Stimulated activated CD8-positive, alpha-beta memory T cell treated with anti-CD3 and anti-CD28 coated beads, Interleukin-4, amount 100 ng/mL, for 4 hours (primary cell): ENCODE data around the gene ATP9B.
"Not testable (repeated sequence)": the region's sequence is repeated elsewhere in the genome, so short reads cannot be mapped to it uniquely, and the experiment has no call there.

ENCODE experiments used
- DNase-seq, 2 donors: peaks; one replicate each; pipeline ENCODE4 v3.0.0-alpha.2; 2020; ENCODE audit warnings: low read depth in 2 of 2, low spot score in 1 of 2

ATP9B gene

DNA sequence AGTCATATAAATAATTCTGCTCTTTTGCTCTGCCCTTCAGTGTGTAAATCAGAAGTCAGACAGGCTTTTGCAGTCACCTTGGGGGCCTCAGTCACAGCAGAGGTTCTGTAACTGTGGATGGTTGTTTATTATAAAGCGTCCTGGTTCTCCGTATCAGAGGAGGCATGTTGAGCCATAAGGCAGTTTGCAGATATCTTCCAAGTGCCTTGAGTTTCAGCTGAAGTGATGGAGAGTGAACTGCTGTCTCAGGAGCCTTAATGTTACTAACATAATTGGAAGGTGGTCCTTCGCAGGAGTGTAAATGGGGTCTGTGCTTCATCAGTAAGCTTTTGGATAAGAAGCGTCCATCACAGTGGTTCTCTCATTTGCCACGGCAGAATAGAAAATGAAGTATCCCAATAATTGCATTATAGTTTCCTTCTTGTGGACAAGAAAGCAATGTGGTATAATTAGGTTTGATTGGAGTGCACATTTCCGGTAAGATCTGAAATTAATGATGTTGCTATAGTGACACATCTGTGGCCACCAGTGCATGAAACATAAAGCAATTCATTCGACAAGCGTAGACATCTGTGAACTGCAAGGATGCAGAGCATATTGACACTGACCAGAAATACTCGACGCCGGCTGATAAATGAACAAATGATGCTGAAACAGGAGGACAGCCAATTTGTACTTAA is 214.1 kb downstream of the ATP9B start:
- no peak for DNase-seq

DNA sequence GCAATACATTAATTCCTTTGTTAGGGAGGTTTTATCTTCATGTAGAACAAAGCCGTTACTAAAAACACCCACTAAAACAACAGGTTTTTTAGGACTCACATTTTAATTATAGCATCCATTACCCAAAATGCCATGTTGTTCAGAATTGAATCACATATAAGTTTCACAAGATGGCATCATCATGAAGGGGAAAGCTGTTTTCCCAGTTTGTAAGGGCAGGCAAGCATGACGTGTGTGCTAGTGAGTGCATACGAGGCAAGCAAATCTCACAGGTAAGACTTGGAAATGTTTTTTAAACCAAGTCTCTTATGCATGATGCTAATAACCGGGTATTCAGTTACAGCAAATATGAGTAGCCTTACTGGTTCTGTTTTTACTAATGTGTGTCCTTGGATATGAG is 214.7 kb downstream of the ATP9B start:
- no peak for DNase-seq

DNA sequence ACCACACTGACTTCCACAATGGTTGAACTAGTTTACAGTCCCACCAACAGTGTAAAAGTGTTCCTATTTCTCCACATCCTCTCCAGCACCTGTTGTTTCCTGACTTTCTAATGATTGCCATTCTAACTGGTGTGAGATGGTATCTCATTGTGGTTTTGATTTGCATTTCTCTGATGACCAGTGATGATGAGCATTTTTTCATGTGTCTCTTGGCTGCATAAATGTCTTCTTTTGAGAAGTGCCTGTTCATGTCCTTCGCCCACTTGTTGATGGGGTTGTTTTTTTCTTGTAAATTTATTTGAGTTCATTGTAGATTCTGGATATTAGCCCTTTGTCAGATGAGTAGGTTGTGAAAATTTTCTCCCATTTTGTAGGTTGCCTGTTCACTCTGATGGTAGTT is 216.0 kb downstream of the ATP9B start:
- not testable (repeated sequence) for DNase-seq

DNA sequence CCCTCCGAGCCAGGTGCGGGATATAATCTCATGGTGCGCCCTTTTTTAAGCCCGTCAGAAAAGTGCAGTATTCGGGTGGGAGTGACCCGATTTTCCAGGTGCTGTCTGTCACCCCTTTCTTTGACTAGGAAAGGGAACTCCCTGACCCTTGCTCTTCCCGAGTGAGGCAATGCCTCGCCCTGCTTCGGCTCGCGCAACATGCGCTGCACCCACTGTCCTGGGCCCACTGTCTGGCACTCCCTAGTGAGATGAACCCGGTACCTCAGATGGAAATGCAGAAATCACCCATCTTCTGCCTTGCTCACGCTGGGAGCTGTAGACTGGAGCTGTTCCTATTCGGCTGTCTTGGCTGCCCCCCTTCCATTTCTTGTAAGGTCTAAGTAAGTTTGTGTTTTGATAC is 221.2 kb downstream of the ATP9B start:
- not testable (repeated sequence) for DNase-seq

DNA sequence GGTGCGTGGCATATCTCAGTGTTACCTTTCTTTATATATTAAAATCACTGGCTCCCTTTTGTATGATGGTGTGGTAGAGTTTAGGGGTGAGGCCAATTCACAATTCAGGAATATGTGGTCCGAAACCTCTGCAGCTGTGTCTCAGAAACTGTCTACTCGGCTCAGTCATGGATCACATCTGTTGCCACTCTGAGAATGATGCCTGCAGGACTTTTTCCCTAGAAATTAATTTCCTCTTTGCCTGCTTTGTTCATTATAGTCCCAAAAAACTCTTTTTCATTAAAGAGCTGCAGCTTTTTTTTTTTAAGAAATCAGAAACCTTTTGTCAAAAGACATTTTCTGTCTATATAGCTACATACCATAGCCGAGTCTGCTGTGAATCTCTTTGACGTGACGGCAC is 221.7 kb downstream of the ATP9B start:
- DNase-seq = no peak

DNA sequence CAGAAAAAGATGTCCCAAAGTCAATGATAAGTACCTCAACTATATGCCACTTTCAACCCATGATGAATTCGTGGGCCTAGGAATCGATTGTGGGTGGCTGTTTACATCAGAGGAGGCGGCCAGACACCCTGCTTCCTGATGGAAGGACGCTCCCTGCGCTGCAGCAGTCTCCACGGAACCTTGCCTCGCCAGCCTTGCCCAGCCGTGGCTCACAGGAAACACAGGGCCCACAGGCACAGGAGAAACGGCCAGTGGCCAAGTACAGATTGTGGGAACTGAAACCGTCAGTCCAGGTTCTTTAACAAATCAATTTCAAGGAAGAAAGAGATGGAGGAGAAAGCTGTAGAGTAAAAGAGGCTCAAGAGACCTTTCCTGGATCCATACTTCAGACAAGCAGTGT is 225.0 kb downstream of the ATP9B start:
- no peak for DNase-seq

DNA sequence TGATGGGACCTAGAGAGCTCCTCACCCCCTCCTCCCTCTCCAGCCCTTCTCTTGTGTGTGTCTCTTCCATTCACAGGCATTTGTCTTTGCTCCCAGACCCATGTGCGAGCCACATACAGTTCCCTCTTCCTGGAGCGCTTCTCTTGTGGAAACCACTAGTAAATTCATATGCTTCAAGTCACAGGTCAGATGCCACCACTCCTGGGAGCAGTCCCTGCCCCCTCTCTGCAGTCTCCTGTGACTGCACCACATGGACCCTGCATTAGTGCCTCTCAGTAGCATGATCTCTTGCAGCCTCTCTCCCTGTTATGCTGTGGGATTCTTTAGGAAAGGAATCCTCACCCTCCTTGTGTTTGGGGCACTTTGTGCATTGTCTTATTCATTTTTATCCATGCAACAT is 230.1 kb downstream of the ATP9B start:
- no peak for DNase-seq

DNA sequence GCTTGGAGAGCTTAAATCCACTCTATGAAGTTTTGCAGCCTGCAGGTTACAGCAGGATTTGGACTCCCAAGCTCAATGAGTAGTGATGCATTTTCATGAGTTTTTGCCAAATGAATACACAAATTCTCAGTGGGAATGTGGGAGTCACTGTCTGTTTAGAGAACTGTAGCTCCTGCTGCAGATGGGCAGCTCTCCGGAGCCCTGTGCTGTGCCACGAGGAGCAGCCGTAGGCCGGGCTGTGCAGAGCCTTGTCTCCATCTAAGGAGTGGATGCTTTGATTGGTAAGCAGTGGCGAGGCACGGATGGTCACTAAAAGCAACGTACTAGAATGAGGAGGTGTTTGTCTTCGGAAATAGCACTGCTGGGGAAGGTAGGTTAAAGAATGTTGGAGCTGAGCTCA is 230.5 kb downstream of the ATP9B start:
- no peak for DNase-seq

DNA sequence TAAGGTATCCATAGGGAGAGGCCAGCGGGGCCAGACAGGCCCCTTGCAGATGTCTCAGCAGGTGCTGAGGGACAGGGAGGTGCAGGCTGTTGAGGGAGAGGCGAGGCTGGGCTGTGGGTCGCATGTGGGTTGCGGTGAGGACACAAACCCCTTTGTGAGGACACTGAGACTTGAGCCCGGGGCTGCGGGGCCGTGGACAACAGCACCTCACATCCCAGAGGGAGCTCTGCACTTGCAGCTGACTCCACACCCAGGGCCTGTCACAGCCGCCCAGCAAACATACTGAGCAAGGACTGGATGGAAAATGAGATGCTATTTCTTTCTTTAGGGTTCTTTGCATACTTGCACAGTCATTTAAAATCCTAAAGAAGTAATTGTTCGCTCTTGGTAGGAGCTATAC is 231.2 kb downstream of the ATP9B start:
- DNase-seq = no peak

DNA sequence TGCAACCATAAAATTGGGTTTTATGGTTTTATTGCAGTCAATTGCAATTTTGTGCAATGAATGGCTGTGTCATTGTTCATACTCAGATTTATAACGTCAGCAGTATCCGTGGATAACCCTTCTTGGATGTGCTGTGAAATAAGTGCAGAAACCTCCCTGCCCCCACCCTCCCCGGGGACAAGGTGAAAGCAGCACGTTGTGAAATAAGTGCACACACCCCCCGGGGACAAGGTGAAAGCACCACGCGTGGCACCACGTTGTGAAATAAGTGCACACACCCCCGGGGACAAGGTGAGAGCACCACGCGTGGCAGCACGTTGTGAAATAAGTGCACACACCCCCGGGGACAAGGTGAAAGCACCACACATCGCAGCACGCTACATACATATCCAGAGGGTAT is 232.9 kb downstream of the ATP9B start:
- DNase-seq = no peak

DNA sequence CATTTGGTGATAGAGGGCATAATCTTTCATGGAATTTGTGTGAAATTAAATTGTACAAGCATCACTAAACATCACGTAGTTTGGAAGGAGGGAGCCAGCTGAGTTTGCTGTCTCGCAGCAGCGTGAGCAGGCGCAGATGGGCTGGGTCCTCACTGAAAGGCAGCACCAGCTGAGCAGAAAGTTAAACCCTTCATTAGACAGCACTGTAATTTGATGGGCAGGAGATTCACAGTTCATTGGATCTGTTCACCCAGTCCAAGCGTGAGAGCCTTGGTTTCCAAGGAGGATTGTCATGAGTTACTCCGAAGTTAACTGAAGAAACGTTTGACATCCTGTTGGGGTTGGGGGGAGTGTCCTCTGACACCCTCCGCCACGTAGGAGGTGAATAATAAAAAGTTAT is 236.7 kb downstream of the ATP9B start:
- no peak for DNase-seq

DNA sequence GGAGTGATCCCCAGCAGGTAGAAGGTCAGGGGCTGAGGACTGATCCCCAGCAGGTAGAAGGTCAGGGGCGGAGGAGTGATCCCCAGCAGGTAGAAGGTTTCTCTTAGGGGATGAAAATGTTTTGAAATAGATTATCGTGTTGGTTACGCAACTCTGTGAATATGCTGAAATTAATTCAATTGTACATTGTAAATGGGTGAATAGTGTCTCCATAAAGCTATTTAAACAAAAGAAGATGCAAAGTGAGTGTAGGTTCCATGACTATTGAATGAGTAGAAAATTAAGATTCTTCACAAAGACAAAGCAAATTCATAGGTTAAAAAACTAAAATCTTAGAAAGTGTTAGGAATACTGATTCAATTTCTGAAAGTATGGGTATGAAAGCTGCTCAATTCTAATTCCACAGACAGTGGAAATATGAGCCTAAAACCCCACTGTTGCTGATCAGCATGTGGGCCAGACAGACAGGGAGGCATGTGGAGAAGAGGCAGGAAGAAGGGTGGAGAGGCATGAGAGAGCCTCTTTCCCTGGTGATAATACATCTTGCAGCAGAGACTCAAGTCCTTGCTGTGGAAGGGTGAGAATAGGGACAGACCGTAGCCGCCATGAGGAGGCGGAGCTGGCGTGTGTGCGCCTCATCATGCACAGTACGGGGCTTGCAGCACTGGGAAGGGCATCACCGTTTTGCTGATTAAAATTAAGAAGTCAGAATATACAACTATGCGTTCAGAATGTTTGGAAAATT is 240.6 kb downstream of the ATP9B start:
- no peak for DNase-seq

DNA sequence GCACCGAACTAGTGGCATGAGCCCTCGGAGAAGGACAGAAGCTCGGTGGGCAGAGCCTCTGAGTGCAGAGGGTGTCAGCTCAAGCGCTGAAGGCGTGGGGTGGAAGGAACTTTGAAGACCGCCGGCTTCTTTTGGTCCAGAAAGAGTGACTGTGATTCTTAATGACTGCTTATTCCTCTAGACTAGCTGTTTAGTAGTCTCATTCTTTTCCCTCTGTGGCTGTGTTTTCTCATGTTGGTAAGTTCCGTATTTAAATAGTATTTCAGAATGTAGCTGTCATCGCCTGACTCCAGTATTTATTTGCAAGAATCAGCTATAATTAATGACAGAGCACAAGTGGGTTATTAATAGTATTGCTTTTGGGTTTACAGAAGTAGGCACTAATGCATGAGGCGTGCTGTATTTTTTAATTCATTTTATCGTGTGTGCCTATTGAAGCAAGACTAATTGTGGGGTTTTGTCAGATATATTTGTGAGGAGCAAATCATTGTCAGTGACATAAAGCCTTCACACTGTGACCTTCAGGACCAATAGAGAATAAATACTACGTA is 245.7 kb downstream of the ATP9B start:
- no peak for DNase-seq

DNA sequence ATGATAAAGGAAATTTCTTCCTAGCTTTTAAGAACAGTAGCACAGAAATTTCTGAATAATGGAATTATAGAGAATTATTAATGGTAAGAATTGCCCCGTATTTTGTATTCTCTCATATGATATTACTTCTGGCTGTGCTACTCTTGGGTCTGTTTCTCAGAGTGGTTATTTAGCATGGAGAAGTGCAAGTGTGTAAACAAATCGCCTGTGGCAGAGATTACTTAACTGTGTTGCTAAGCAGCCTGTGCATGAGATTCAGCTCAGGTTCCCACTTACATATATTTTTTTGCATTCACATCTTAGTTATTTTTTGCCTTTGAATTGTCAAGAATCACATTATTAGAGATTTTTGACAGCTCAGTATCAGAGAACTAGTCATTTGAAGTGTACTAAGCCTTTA is 246.4 kb downstream of the ATP9B start:
- DNase-seq = no peak

DNA sequence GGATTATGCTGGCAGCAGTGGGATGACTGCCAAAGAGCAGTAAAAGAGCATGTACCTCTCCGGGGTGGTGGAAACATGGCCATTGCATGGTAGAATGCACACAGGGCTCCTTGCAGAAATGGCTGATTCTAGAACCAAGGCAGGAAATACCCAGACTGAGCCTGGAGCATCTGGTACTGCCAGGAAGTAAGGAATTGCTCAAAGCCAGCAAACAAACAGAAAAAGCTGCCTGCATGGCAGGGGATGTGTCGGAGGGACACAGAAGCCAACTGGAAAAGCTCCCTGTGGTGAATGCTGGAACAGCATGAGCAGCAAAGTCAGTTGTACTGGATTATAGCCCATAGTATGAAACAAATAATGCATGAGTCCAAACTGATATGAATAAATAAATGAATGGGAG is 248.5 kb downstream of the ATP9B start:
- DNase-seq = no peak

DNA sequence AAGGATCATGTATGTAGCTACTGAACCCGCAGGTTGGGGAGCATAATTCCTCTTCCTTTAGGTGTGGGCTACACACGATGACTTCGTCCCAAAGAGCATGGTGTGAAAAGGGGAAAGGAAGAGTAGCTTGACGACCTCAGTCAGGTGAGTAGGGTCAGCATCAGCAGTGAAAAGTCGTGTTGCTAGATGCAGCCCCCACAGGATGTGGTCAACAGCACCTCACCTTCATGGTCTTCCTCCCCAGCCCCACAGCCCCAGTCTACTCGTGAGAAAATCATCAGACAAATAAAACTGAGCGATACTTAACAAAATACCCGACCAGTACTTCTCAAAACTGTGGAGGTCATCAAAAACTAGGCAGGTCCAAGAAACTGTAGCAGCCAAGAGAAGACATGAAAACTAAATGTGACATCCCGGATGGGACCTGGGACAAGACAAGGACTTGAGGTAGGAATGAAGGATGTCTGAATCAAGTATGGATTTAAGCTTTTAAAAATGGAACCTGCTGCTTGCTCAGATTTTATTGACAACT is 249.0 kb downstream of the ATP9B start:
- DNase-seq = no peak

DNA sequence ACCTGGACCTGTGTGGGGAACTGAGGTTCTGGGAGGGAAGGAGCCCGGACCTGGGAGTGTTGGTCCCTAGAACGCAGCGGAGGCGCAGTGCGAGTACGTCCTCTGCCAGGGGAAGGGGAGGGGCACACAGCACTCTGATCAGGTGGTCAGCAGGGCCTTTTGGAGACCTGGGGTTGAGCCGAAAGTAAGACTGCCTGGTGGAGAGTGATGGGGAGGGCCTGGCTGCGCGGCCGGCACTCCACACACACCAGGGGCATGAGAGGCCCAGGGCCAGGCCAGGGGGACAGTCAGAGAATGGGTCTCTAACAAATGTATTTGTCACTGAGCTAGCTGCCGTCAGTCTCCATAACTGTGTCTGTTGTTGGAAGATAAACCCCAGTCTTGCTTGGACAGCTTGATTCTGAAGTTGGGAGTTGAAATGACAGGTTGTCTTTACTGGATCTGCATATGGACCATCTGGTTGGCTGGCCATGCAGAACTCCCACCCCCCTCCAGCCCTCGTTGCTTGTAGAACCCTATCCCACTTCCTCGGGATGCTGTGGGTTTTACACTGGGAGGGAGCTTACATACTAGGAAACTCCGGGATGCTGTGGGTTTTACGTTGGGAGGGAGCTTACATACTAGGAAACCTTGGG is 251.1 kb downstream of the ATP9B start:
- DNase-seq = no peak

DNA sequence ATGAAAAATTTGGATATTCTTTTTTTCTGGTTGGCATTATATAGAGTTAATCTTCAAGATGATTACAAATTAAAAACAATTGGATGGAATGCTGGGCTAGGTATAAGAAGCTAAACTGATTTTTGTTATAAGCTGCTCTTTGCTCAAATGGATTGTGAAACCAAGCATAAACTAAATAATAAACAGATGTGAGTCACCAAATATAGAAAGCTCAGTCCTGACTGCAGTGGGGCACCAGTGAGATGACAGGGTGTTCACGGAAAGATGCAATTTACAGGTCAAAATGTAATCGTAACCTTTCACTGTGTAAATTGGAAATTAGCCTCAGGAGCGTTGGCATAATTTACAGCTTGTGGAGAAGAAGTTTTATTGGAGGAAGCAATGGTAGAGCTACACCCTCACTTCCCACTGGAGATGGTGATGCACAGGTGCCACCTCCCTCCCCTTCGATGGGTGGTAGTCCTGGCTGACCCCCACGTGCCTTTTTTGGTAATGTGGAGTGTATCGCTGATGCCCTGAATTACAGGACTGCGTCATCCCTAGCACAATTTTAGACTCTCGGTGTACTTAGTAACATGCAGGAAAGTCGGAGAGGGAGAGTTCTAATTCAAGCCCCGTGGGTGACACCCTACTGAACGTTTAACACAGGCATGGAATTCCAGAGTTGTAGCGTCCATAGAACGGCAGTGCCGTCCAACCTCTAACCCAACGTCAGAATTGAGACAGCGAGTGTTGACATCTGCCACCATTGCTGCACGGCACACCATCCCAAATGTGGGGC is 252.6 kb downstream of the ATP9B start:
- DNase-seq = no peak

DNA sequence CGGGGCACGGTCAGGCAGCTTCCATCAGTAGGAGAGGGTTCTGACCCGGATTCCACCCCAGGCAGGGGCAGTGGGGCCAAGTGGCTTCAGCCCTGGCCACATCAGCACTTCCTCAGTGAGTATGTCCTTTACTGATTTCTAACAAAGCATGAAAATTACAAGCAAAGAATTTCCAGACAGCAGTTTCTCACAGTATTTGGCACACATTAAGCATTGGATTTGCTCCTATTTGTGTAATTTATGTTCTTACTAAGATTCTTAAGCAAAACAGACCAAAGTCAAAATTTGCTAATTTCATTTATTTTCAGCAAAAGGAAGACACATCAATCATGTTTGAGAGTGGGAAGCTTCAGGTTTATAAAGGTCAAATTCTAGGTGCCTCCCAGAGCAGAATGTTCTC is 253.2 kb downstream of the ATP9B start:
- no peak for DNase-seq

DNA sequence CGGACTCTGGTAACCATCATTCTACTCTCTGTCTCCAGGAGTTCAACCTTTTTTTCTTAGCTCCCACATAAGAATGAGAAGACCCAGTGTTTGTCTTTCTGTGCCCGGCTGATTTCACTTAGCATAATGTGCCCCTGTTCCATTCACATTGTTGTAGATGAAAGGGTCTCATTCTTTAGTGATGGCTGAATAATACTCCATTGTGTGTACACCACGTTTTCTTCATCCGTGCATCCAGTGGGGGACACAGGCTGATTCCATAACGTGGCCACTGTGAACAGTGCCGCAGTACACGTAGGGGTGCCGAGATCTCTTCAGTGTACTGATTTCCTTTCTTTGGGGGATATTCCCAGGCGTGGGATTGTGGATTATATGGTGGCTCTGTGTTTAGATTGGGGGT is 254.3 kb downstream of the ATP9B start:
- DNase-seq = no peak
